HPDE6-E6E7 (cell line): Measurements from ENCODE around the gene ABTB2.
A peak's percentile ranks its signal among the peaks of the same experiment; 100 is the strongest.

Experiments used
- DNase-seq: peaks from one replicate; pipeline ENCODE4 v3.0.0; 2011; ENCODE audit warnings: missing footprints; ENCODE audit errors: extremely low spot score

ABTB2 gene

GRCh38 chr11:34166806-34167740 lies 190.7 kb downstream of the ABTB2 start:
- DNase-seq: no peak

- peak; percentile 36 for DNase-seq
Measured at GRCh38 chr11:34165786-34166555, 191.8 kb downstream of the ABTB2 start.

GRCh38 chr11:34165121-34165520 lies 192.7 kb downstream of the ABTB2 start:
- DNase-seq: no peak

- DNase-seq: no peak
Measured at GRCh38 chr11:34162856-34163255, 195.0 kb downstream of the ABTB2 start.

GRCh38 chr11:34162493-34162820 lies 195.4 kb downstream of the ABTB2 start:
- DNase-seq: no peak

GRCh38 chr11:34161812-34162492 lies 195.9 kb downstream of the ABTB2 start:
- no peak for DNase-seq

GRCh38 chr11:34161361-34161760 lies 196.4 kb downstream of the ABTB2 start:
- no peak for DNase-seq

- no peak for DNase-seq
Measured at GRCh38 chr11:34160791-34161190, 197.0 kb downstream of the ABTB2 start.

GRCh38 chr11:34160049-34160721 lies 197.6 kb downstream of the ABTB2 start:
- no peak for DNase-seq

GRCh38 chr11:34158661-34159060 lies 199.1 kb downstream of the ABTB2 start:
- DNase-seq: no peak

GRCh38 chr11:34157163-34157562 lies 200.6 kb downstream of the ABTB2 start:
- DNase-seq: no peak

- no peak for DNase-seq
Measured at GRCh38 chr11:34155757-34156062, 202.1 kb downstream of the ABTB2 start.

GRCh38 chr11:34155057-34155756 lies 202.6 kb downstream of the ABTB2 start:
- DNase-seq: no peak

- DNase-seq: no peak
Measured at GRCh38 chr11:34154059-34154875, 203.5 kb downstream of the ABTB2 start.

GRCh38 chr11:34151916-34152845 lies 205.6 kb downstream of the ABTB2 start:
- no peak for DNase-seq

- DNase-seq: no peak
Measured at GRCh38 chr11:34151166-34151565, 206.6 kb downstream of the ABTB2 start.

GRCh38 chr11:34150494-34151151 lies 207.2 kb downstream of the ABTB2 start:
- no peak for DNase-seq

GRCh38 chr11:34149786-34150185 lies 208.0 kb downstream of the ABTB2 start:
- DNase-seq: no peak

GRCh38 chr11:34149274-34149673 lies 208.5 kb downstream of the ABTB2 start:
- no peak for DNase-seq
